DMS 273 treated with DMSO at 0.1 percent for 48 hours (cell line): ENCODE data around the gene SPATA3.

ENCODE experiments used
- DNase-seq: peaks from one replicate; lab custom pipeline; 2025; lab: John Stamatoyannopoulos, UW

Gene SPATA3

DNA sequence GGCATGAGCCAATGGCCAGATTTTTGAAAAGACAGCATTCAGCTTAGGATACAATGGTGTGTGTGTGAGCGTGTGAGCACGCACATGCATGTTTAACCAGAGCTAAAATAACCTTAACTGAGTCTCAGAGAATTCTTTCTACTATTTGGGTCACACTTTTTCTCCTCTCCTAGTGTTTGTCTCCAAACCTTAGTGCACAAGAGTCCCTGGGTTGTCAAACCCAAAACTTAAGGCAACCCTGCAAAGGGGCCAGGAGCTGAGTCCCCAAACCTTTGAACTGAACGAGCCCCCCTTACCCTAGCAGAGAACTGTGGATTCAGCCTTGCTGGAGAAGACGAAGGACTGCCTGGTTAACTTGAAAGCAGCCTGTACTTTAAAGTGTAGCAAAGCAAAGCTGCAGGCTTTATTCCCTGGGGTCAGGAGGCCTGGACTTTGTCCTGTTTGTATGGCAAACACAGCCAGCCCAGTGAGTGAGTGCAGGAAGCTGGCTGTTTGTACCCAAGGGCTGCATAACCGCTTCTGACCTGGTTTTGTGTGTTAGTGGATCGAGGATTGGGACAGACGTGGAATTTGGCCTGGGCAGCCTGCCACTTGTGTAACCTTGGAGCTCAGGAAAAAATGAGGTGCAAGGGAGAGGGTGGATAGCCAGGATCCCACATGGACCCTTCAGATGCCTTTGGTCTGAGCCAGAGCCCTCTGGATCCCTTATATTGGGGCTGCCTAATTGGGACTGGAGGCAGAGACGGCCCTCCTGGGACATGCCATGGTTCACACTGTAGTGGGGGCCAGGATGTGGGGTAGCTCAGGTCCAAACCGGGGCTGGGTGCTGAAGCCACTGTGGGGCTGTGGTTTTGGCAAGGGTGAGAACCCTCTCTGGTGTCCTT lies 54.3 kb downstream of the SPATA3 start:
- DNase-seq = no peak

DNA sequence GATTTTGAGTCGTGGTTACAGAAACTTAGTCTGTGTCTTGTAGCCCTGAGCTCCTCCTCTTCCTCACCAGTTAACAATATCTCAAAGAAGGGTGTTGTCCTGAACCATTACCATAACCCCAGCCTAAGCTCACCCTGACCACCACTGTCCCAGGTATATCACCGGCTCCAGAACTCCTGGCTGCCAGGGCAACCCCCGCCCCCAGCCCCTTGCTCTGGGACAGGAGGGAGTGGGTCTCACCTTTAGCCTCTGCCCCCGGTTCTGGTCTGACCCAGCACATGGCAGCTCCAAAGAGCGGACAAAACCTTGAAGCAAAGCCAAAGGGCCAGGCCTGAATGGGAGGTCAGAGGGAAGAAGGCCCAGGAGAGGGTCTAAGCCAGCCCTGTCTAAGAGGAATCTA lies 55.2 kb downstream of the SPATA3 start:
- DNase-seq = no peak

DNA sequence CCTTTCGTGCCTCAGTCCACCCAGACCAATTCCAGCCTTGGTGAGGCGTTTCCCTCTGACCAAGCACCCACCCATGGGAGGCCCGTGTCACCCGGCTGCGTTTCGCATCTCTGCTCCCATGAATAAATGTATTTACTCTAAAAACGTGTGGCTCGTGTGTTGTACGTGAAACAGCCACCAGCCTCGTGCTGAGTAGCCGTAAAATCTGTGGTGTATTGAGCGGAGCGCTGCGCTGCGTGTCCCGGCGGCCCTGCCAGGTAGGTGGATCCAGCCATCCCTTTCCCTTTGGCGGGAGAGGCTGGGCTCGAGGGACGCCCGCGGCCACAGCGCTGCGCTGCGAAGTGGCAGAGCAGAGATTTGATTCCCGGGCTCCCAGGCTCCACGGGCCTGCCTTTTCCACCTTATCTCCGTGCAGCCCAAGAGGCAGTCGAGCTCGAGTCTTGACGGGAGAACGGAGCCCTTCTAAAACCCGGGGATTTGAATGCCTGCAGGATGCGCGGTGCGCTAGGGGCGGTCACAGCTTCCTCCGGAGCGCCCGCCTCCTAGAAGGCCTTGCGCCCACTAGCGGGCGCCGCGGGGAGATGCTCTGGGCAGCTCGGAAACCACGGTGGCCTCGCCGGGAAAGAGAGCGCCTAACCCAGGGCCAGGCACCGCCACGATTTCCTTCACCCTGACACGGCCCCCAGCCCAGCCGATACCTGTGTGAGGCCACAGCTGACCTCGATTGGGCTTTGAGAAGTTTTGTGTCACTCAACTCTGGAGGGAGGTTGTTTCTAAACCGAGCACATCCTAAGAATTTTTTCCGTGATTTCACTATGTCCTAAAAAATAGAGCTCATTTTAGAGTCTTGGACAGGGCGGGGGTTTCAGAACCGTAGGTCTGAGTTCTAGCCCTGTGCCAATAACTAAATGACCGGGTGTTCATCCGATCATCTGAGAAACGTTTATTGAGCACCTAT lies 56.9 kb downstream of the SPATA3 start:
- DNase-seq = peak; percentile 69

- DNase-seq = no peak
Observed at GRCh38 chr2:231053846-231054245, 57.9 kb downstream of the SPATA3 start.

DNA sequence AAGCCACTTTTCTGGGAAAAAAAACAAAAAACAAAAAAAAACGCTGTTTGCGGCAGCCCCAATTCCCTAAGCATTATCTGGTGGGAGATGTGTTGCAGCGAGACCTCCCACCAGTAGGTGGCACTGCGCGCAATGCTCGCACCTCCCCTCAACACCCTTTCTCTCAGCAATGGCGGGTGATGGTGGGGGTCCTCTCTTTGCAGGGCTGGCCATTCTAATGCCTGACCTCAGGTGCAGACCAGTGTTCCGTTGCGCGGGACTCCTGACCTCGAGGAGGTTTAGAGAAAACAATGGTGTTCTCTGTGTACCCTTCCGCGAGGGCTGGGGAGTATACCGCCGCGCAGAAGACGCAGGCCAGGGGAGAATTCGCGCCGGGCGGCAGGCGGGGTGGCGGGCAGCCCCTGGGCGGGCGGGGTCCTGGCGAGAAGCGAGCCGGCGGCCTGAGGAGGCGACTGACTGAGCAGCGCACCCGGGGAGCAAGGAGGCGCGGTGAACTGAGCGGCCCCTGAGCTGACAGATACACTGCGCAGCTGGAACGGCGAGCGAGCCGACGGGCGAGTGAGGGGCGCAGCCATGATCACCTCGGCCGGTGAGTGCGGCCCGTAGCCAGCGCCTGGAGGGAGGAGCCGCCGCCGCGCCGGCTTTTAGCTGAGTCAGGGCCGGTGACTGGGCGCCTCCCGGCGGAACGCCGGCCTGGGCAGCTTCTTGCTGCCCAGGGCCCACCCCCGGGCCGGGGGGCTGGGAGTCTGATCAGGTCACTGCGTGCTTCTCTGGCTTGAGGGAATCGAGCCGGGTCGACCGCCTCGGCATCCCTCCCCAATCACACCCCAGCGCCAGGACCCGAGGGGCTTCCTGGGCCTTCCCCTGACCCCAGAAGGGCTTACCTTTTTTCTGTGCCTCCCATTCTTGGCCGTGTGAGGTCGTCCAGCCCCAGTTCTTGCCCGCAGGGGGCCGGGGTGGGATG lies 60.8 kb downstream of the SPATA3 start, which contains the start of gene PSMD1:
Gene PSMD1 (plus strand): TSS at position 415 of the 964 bp plus-strand sequence. CDS start 159 bp downstream, at position 574.
- DNase-seq = peak; percentile 65

DNA sequence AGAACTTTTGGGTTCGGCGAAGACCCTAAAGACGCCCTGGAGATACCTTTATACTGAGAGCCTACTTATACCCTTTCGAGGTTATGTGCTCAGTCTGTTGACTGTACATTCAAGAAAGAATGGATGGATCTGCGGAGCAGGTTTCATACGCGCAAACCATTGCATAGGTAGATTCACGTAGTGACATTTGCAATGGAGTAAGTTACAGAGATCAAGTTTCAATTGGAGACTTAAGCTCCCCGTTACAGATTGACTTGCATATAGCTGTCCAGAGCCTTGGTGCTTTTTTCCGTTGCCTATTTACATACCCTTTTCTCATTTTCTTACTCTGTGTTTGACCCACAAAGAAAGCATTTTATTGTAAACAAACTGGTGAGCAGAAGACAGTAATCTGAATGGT lies 61.7 kb downstream of the SPATA3 start:
- peak; percentile 5 for DNase-seq
